Renal cortical epithelial cell (primary cell): ENCODE data around the gene ZNHIT1. TPM values are rescaled to one million over a fixed set of nuclear protein-coding genes. Genes with fewer than 3 reads are reported as not detected.

Experiments
- DNase-seq: peaks from one replicate; pipeline ENCODE4 v3.0.0-alpha.2; 2011; ENCODE audit warnings: low read depth
- total RNA-seq: library from RNA; depleted of rRNA; stranded (reverse); fragments of >200 nt; gene quantifications from 2 replicates; pipeline ENCODE4 v1.2.3, GENCODE V29; 2014

Gene ZNHIT1
- total RNA-seq, result 51.5 and 160 TPM in 2 replicates

GRCh38 chr7:101217388-101218235 is at the start of gene ZNHIT1, which contains the start of gene PLOD3:
ZNHIT1 (plus strand) TSS chr7:101218165; CDS start chr7:101218196, 31 bp downstream.
PLOD3 (minus strand) TSS chr7:101217581; CDS start chr7:101217274, 307 bp downstream.
- peak; percentile 97 for DNase-seq

- DNase-seq, result no peak
Observed at GRCh38 chr7:101168412-101169049, 49.4 kb upstream of the ZNHIT1 start.

GRCh38 chr7:101169110-101169837 is 48.7 kb upstream of the ZNHIT1 start:
- no peak for DNase-seq

- DNase-seq, result no peak
Observed at GRCh38 chr7:101169838-101170551, 48.0 kb upstream of the ZNHIT1 start.

- DNase-seq, result no peak
Observed at GRCh38 chr7:101170617-101171441, 47.1 kb upstream of the ZNHIT1 start.

GRCh38 chr7:101171442-101171837 is 46.5 kb upstream of the ZNHIT1 start:
- DNase-seq, result no peak

- no peak for DNase-seq
Observed at GRCh38 chr7:101172005-101172853, 45.7 kb upstream of the ZNHIT1 start.

- peak; percentile 68 for DNase-seq
Observed at GRCh38 chr7:101172854-101173751, 44.9 kb upstream of the ZNHIT1 start.

GRCh38 chr7:101173752-101174244 is 44.2 kb upstream of the ZNHIT1 start:
- DNase-seq, result no peak

- DNase-seq, result no peak
Observed at GRCh38 chr7:101174322-101174854, 43.6 kb upstream of the ZNHIT1 start.

- DNase-seq, result no peak
Observed at GRCh38 chr7:101175664-101176063, 42.3 kb upstream of the ZNHIT1 start.

GRCh38 chr7:101177644-101178043 is 40.3 kb upstream of the ZNHIT1 start:
- DNase-seq, result no peak

GRCh38 chr7:101179117-101179516 is 38.8 kb upstream of the ZNHIT1 start:
- no peak for DNase-seq

- DNase-seq, result no peak
Observed at GRCh38 chr7:101179713-101180112, 38.3 kb upstream of the ZNHIT1 start.

GRCh38 chr7:101180130-101180755 is 37.7 kb upstream of the ZNHIT1 start, which contains the start of gene NAT16:
NAT16 (minus strand) TSS chr7:101180293; CDS start chr7:101174807, 5,486 bp downstream.
- no peak for DNase-seq

- peak; percentile 95 for DNase-seq
Observed at GRCh38 chr7:101185258-101185839, 32.6 kb upstream of the ZNHIT1 start.

- DNase-seq, result no peak
Observed at GRCh38 chr7:101186194-101186593, 31.8 kb upstream of the ZNHIT1 start.
